DMS153 treated with DMSO at 0.1 percent for 48 hours (cell line): ENCODE results near the gene PTPRS.
"Not testable (repeated sequence)": the region's sequence is repeated elsewhere in the genome, so short reads cannot be mapped to it uniquely, and the experiment has no call there.

Experiments used
- DNase-seq: peaks from one replicate; lab custom pipeline; 2025; ENCODE audit not compliant: unreplicated experiment; lab: John Stamatoyannopoulos, UW

PTPRS gene

DNA sequence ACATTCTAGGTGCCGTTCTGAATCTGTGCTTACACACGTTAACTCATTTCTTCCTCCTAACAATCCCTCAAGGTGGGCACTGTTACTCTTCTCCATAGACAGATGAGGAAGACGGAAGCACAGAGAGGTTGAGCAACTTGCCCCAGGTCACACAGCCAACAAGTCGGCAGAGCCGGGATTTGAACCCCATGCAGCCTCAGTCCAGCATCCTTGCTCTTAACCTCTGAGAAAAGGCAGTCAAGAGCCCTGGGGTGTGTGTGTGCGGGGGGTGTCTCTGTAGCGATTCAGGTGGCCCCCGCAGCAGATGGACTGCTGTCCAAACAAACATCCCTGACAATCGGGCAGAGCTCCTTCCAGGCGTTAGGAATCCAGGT is 6.3 kb downstream of the PTPRS start:
- DNase-seq = no peak

DNA sequence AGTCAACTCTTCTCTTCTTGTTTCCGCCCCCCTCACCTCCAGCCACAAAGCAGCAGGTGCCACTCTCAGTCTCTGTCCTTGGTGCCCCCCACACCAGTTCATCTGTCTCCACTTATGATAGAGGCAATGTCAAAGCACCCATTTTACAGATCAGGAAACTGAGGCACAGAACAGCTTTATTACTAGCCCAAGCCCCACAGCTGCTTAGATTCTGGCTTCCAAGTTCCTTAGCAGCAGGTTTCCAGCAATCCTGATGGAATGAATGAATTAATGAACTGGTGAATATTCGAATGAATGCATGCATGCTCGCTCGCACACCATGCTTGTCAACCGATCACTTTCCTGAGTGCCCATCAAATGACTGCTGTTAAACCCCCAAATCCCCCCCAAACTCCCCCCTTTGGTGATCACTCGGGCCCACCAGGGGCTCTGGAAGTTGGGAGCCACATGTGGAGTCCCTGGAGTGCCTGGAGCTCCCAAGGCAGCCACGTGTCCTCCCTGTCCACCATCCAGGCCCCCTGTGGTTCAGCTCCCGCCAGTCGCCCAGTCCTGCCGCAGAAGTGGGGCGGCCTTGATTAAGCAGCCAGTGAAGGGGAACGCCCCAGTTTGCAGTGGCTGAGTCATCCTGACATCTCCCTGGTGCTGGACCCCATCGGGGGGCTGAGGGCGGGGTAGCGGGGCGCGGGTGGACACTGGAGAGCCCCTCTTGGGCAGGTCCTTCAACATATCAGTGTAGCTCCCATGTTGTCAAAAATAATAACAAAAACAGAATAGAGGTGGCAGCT is 6.8 kb downstream of the PTPRS start:
- no peak for DNase-seq

DNA sequence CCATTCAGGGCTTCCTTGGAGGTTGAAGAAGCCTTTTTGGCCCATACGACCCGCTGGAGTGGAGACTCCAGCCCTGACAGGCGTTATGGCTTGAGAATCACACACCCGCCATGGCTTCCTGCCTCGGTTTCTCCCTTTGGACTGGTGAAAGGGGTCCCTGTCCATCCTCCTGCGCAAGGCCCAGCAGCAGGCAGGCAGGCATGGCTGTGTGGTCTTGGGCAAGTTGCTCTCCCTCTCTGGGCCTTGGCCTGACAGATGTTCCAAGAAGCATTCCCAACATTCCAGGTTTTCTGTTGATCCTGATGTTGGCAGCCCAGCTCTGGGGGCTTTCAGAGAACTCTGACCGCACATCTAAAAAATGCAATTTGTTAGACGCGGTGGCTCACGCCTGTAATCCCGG is 8.1 kb downstream of the PTPRS start:
- DNase-seq = no peak

DNA sequence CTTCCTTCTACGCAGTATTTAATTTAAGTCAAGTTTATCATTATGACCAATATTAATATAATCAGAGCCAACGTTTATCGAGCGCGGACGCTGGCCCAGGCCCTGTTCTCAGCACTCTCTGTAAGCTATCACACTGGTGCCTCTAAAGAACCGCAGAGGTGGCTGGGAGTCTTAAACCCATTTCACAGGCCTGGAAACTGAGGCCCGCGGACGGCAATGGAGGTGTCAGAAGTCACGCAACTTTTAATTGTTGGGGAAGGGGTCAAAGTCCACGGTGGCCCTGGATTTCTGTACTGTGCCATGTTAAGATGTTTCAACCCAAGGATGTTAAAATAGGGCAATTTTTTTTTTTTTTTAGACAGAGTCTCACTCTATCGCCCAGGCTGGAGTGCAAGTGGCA is 8.8 kb downstream of the PTPRS start:
- DNase-seq = no peak

DNA sequence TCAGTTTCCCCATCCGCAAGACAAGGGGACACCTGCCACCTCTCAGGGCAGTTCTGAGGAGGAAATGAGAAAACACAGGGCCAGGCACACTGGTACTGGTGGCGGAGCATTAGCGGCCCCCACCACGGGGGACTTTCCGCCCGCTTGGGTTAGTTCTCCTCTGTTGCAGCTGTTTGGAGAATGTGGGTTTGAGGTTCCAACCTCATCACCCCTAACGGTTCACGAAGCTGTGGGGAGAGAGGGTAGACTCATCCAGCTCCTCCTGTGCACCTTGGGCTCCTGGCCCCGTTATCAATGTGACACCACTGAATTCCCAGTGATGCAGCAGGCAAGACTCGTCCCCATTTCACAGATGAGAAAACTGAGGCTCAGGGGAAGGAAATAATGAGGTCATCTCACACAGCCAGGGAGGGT is 10.3 kb downstream of the PTPRS start:
- no peak for DNase-seq

DNA sequence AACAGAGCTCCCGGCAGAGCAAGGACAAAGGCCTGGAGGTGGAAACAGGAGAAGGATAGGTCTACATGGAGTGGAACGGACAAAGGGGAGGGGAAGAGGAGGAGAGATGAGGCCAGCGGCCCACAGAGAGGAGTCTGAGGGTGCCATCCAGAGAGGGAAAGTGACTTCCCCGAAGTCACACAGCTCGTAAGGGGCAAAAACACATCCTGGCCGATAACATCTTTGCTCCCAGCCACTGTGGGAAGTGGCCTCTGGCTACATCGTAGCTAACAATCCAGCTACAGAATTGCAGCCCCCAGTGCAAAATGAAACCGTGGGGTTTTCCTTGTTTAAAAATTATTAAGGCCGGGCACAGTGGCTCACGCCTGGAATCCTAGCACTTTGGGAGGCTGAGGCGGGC is 11.5 kb downstream of the PTPRS start:
- DNase-seq = no peak

DNA sequence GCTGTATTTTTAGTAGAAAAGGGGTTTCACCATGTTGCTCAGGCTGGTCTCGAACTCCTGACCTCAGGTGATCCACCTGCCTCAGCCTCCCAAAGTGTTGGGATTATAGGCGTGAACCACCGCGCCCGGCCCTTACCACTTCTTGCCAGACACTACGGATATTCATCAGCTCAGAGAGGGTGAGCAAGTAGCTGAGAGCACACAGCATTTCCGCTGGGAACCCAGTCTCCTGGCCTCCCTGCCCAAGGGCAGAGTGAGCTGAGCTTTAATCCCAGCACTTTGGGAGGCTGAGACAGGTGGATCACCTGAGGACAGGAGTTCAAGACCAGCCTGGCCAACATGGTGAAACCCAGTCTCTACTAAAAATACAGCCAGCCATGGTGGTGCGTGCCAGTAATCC is 12.2 kb downstream of the PTPRS start:
- not testable (repeated sequence) for DNase-seq

DNA sequence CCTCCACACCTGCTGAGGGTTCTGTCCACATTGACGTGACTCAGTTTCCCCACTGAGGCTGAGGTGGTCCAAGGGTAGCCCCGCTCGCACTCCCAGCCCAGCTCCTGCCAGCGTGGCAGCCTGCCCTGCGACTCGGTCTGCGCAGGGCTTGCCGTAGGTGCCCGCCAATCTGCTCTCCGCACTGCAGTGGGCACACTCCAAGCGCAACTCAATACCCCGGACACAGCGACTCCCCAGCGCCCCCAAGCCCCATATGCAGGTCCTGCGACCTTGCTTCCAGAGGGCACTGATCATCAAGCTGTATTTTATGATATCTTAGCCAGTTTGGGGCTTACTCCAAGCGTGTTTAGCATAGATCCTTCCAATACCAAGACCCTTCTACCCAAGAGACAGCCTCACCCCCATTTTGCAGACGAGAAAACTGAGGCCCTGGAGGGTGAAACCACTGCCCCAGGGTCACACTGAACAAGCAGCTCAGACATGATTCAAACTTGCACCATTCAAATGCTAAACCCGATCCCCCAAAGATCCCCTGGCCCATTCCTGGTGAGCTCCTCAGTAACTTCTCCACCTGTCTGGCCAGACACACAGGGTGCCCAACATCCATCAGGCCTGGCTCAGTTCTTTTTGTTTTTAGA is 13.5 kb downstream of the PTPRS start:
- no peak for DNase-seq

DNA sequence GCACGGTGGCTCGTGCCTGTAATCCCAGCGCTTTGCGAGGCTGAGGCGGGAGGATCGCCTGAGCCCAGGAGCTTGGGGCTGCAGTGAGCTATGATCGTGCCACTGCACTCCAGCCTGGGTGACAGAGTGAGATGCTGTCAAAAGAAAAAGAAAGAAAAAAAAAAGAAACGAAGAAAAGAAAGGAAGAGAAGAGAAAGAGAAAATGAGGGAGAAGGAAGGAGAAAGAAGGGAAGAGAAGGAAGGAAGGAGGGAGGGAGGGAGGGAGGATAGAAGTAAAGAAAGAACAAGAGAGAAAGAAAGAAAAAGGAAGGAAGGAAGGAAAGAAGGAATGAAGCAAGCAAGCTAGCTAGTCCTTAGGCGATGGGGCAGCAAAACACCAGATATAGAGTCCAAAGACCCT is 14.1 kb downstream of the PTPRS start:
- no peak for DNase-seq

DNA sequence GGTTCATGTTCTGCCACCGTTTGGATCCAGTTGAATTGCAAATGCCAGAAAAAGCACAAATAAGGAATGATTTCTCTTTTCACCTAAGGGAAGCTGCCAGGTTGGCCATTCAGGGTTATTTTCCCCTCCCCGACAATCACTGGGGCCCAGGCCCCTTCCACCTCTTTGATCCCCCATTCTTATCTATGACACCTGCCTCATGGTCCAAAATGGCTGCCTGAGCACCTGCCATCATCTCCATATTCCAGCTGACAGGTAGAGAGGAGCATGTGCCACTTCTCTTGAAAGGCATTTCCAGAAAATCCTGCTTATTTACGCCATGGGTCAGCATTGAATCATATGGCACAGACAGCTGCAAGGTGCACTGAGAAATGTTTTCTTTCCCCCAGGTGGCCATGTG is 15.7 kb downstream of the PTPRS start:
- no peak for DNase-seq

DNA sequence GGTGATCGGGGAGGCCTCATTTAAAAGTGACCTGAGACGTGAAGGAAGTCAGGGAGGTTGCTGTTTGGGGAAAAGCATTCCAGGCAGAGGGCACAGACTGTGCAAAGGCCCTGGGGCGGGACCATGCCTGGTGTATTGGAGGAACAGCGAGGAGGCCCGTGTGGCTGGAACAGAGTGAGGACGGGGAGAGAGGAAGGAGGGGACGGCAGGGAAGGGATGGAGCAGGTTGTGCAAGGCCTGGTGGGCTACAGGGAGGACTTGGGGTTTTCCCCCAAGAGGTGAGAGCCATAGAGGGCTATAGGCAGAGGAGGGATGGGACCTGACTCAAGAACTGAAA is 17.2 kb downstream of the PTPRS start:
- DNase-seq = no peak

DNA sequence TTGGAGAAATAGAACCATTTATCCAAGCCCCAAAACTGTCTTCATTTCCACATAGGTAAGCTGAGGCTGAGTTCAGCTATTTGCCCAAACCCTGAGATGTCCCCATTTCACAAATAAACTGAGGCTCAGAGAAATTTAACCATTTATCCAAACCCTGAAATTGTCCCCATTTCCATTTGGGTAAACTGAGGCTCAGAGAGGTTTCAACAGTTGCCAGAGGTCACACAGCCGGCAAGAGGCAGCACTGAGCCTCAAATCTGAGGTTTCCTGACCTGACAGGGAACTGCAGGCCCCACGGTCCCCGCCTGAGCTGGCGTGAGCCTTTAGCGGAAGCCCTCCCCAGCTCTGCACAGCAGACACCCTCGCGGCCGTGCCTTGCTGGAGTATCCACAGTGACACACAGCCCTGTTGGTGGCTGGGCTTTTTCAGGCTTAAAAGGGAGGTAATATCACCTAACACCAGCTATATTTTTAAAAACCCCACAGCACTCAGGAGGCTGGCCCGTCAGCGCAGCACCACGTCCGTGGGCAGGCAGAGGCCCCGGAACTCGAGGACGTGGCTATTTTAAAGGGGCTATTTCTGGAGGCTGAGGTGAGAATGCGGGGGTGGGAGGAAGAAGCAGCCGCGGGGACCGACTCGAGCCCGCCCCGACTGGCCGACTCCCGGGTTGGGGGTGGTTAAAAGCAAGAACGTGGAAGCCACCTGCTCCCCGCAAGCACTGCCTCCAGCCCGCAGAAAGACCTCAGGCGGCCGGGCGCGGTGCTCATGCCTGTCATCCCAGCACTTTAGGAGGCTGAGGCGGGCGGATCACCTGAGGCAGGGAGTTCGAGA is 18.5 kb downstream of the PTPRS start:
- no peak for DNase-seq

DNA sequence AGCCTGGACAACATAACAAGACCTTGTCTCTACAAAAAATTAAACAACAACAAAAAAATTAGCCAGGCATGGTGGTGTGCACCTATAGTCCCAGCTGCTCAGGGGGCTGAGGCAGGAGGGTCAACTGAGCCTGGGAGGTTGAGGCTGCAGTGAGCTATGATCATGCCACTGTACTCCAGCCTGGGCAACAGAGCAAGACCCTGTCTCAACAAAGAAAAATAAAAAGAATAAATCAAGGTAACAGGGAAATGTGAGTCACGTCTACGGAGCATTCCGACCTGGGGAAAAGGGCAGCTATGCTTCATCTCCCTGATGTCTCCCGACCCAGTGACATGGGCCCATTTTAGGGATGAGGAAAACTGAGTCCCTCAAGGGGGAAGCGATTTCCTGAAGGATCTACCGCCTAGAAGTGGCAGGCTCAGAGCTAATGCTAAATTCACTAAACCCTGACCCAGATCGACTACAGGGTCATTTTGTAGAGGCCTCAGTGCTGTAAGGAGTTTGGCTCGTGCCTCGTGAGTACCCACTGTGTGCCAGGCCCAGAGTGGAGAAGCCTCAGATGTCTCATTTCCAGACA is 19.5 kb downstream of the PTPRS start:
- no peak for DNase-seq

DNA sequence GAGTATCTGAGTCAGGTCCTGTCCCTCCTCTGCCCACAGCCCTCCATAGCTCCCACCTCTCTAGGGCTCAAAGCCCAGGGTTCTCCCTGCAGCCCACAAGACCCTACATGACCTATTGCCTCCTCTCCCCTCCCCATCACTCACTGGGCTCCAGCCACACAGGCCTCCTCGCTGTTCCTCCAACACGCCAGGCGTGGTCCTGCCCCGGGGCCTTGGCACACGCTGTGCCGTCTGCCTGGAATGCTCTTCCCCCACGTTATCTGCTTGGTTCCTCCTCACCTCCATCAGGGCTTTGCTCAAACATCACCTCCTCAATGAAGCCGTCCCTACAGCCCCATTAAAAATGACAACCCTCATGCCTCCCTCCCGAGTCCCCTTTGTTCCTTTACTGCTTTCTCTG is 21.1 kb downstream of the PTPRS start:
- DNase-seq = no peak

DNA sequence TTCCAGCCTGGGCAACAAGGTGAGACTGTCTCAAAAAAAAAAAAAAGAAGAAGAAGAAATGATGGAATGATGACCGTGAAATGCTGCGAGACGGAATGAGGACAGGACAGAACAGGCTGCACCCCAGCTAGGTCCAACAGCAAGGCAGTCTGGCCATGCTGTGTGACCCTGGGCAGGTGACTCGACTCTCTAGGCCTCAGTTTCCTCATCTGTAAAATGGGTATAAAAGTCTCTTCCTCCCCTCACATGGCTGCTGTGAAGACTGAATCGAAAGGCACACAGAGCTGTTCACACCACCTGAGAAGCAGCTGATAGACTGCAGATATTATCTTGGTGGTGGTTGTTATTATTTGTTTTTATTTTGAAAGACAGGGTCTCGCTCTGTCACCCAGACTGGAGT is 22.3 kb downstream of the PTPRS start:
- DNase-seq = no peak

DNA sequence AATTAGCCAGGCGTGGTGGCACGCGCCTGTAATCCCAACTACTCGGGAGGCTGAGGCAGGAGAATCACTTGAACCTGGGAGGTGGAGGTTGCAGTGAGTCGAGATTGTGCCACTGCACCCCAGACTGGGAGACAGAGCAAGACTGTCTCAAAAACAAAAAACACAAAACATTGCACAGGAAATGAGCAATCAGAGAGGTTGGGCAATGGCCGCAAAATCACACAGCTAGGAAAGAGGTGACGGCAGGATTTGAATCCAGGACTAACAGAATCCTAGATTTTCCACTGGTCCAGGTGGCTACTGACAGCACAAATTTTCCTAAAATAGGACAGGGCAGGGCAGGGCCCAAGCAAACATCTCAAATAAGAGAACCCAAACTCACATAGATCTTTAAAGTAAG is 23.3 kb downstream of the PTPRS start:
- DNase-seq = no peak

DNA sequence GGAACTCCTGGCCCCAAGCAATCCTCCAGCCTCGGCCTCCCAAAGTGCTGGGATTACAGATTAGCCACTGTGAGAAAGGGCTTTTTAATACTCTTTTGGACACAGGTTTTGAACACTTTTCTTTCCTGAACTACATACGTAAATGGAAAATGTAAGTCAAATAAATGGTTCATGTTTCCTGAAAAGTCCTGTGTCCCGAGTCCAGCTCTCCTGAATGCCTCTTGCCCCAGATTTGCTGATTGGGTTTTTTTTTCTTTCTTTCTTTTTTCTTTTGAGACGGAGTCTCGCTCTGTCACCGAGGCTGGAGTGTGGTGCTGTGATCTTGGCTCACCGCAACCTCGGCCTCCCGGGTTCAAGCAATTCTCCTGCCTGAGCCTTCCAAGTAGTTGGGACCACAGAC is 24.5 kb downstream of the PTPRS start:
- DNase-seq = no peak

DNA sequence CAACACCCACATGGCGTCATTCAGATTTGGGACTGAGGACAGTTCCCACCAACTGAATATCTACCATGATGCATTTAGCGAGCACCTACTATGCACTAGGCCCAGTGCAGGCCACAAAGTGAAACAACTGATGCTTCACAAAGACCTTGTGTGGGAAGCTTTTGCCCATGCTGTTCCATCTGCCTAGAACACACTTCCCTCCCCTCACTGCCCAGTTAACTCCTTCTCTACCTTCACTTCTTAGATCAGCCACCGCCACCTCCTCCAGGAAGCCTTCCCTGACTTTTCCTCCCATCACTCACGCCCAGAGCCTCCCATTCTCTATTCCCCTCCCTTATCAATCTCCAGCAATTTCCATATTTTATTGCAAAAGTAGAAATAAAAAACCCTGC is 25.7 kb downstream of the PTPRS start:
- DNase-seq = no peak

DNA sequence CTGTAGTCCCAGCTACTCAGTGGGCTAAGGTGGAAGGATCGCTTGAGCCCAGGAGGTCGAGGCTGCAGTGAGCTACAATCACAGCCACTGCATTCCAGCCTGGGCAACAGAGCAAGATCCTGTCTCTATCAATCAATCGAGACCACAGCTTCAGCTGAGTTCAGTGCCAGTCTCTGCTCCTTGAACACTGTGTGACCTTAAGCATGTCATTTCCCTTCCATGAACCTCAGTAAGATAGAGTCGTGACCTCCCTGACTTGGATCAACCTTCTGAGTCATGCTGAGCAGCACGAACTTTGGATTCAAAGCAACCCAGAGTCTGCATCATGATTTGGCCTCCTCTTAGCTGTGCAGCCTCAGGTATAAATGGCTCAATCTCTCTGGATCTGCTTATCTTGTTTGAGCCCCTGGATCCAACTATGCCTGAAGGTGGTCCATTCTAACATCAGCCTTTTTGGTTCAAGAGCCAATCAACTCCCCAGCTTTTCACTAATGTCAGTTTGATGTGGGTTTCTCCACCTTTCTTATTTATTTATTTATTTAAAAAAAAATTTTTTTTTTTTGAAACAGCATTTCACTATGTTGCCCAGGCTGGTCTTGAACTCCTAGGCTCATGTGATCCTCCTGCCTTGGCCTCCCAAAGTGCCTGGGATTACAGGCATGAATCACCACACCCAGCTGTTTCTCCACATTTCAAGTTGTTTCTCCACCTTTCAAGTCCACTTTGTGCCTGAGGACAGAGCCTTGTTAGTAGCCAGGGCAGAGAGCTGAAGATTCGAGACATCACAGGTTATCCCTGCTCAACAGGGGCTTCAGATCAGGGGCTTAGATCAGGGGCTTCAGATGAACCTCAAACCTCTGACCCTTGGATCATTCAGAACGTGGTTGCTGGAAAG is 26.4 kb downstream of the PTPRS start:
- DNase-seq = no peak

DNA sequence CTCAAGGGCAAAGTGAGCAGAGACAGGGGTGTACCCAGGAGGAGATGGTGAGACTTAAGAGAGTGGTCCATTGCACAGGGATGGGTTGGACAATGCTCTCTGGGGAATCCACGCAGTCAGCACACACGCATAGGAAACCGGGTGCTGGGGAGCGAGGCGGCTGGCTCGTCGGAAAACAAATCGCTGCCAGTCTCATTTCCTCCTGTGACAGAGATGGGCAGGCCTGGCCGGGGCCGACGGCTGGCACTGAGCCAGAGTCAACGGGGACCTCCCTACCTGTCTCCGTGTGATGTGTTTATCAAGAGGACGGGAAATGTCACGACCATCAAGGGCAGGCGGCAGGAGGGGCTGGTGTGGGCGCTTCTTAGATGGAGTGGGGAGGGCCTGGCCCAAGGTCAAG is 27.3 kb downstream of the PTPRS start:
- DNase-seq = peak; percentile 73

DNA sequence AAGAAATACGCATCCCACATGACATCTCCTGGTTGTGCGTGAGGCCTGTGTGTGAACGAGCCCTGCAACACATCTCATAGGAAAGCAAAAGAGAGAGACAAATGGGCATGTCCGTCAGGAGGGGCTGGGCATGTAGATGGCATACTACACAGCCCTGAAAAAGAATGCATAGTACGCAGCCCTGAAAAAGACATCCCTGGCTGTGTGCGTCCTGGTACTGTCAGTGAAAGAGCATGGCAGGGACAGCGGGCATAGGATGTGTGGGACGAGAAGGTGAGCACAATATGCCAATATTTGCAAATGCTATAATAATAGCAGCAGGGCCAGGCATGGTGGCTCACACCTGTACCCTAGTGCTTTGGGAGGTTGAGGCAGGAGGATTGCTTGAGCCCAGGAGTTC is 28.6 kb downstream of the PTPRS start:
- no peak for DNase-seq
